ENCODE data around the gene INPP4A. TPM values are rescaled to one million over a fixed set of nuclear protein-coding genes. Genes with fewer than 3 reads are reported as not detected.

Gene INPP4A
- total and polyA plus RNA-seq, 9 of the 15 experiments (the other 6 are each of a cell fraction or from before 2014, with no cell fraction given) = 1.8 to 15.7 (median 8.3) TPM

DNA sequence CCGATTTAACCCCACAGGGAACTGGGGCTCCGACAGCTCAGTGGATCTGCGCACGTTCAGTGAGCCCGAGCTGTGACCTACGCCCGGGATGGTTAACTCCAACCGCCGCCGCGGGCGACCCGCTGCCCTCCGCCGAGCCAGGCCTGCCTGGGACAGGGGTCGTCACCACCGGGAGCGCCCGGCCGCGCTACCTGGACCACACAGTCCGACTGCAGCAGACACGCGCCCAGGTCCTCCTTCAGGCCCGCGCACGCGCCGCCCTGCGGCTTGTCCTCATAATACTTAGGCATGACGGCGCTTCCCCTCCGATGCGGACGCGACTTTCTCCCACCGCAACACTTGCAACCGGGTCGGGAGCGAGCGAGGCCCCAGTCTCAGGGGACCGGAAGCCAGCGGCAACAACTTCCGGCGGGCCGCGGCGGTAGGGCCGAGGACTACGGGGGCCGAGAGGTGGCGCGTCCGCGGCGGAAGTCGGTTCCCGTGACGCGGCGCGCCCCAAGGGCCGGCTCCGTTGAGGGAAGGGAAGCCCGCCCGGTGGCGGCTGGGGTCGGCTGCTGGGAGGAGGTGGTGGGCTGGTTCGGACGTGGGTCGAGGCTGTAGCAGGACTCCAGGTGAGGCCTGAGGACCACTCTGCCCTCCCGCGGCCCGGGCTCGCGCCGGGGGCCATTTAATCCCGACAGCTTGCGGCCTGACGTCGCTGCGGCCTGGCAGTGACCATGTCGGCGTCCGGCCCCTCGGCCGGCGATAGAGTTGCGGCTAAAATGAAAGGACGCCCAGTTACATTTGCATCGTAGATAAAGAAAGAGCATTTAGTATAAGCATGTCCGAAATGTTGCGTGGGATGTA, 163.7 kb downstream of the INPP4A start, which contains the start of the genes COA5 and UNC50 (continued):
- TF ChIP-seq RFX5 (IDR thresholded peaks at IDR 0.05; ENCODE audit: low read depth, low read length) = no peak
- TF ChIP-seq LCOR (CRISPR knock-in tag; IDR thresholded peaks at IDR 0.05) = peak; percentile 90
- TF ChIP-seq ETS2 (tag; IDR thresholded peaks at IDR 0.05; ENCODE audit: borderline replicate concordance, poor library complexity, severe bottlenecking) = no peak
- no peak for TF ChIP-seq SREBF1 (IDR thresholded peaks at IDR 0.05; ENCODE audit: borderline replicate concordance, low read depth, low read length)
- TF ChIP-seq NR2C1 (IDR thresholded peaks at IDR 0.05) = peak; percentile 74; the same call in 1 of the 2 replicates
- TF ChIP-seq NR2C1 (tag; IDR thresholded peaks at IDR 0.05) = peak; percentile 71
- TF ChIP-seq RBFOX2 (IDR thresholded peaks at IDR 0.05; ENCODE audit: low read depth, low read length) = peak; percentile 98
- no peak for TF ChIP-seq ZBED1 (IDR thresholded peaks at IDR 0.05)
- TF ChIP-seq, protein P1, sequence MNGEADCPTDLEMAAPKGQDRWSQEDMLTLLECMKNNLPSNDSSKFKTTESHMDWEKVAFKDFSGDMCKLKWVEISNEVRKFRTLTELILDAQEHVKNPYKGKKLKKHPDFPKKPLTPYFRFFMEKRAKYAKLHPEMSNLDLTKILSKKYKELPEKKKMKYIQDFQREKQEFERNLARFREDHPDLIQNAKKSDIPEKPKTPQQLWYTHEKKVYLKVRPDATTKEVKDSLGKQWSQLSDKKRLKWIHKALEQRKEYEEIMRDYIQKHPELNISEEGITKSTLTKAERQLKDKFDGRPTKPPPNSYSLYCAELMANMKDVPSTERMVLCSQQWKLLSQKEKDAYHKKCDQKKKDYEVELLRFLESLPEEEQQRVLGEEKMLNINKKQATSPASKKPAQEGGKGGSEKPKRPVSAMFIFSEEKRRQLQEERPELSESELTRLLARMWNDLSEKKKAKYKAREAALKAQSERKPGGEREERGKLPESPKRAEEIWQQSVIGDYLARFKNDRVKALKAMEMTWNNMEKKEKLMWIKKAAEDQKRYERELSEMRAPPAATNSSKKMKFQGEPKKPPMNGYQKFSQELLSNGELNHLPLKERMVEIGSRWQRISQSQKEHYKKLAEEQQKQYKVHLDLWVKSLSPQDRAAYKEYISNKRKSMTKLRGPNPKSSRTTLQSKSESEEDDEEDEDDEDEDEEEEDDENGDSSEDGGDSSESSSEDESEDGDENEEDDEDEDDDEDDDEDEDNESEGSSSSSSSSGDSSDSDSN (IDR thresholded peaks at IDR 0.05; ENCODE audit: borderline replicate concordance in 1 of 2, low read depth in 2 of 2, low read length in 2 of 2) = peak; percentile 75 to 91; a peak in 3 of 4 replicates
- TF ChIP-seq ZKSCAN1 (IDR thresholded peaks at IDR 0.05; ENCODE audit: low read depth, low read length) = no peak
- TF ChIP-seq SAFB2 (IDR thresholded peaks at IDR 0.05; ENCODE audit: borderline replicate concordance, low read depth, low read length, severe bottlenecking) = no peak
- no peak for TF ChIP-seq NR4A1 (CRISPR knock-in tag; IDR thresholded peaks at IDR 0.05)
- TF ChIP-seq NR4A1 (tag; IDR thresholded peaks at IDR 0.05) = no peak
- 0 out of 2 replicates have a peak, but pooled peaks have one; percentile 62 for TF ChIP-seq ELF2 (CRISPR knock-in tag; IDR thresholded peaks at IDR 0.05)
- TF ChIP-seq TRIM24 (IDR thresholded peaks at IDR 0.05) = peak in 1 of 2 experiments; percentile 86; a peak in 2 of 4 replicates
- TF ChIP-seq KLF13 (tag; IDR thresholded peaks at IDR 0.05; ENCODE audit: borderline replicate concordance, low read depth) = no peak
- no peak for TF ChIP-seq SNIP1 (IDR thresholded peaks at IDR 0.05; ENCODE audit: low read depth)
- TF ChIP-seq FOXP4 (CRISPR knock-in tag; IDR thresholded peaks at IDR 0.05; ENCODE audit: borderline replicate concordance) = peak; percentile 52; the same call in 1 of the 2 replicates
- TF ChIP-seq TAF7 (tag; IDR thresholded peaks at IDR 0.05) = peak; percentile 76
- TF ChIP-seq POLR2AphosphoS2 (IDR thresholded peaks at IDR 0.05; ENCODE audit: low read length) = no peak
- no peak for TF ChIP-seq NR0B1 (IDR thresholded peaks at IDR 0.05; ENCODE audit: partially characterized antibody)
- peak; percentile 95 for TF ChIP-seq PHF20 (IDR thresholded peaks at IDR 0.05; ENCODE audit: partially characterized antibody)
- no peak for TF ChIP-seq CHD2 (IDR thresholded peaks at IDR 0.05; ENCODE audit: low read depth, low read length)
- TF ChIP-seq DPF2 (IDR thresholded peaks at IDR 0.05) = 0 out of 2 replicates have a peak, but pooled peaks have one; percentile 4
- 0 out of 2 replicates have a peak, but pooled peaks have one; percentile 14 for TF ChIP-seq EGR1 (conservative IDR thresholded peaks at IDR 0.05)
